ENCODE measurements around the gene FLT3LG. TPM values are rescaled to one million over a fixed set of nuclear protein-coding genes. Genes with fewer than 3 reads are reported as not detected.

FLT3LG gene
- total RNA-seq, 1 donor from 2014 or later, result 1.0 TPM

DNA sequence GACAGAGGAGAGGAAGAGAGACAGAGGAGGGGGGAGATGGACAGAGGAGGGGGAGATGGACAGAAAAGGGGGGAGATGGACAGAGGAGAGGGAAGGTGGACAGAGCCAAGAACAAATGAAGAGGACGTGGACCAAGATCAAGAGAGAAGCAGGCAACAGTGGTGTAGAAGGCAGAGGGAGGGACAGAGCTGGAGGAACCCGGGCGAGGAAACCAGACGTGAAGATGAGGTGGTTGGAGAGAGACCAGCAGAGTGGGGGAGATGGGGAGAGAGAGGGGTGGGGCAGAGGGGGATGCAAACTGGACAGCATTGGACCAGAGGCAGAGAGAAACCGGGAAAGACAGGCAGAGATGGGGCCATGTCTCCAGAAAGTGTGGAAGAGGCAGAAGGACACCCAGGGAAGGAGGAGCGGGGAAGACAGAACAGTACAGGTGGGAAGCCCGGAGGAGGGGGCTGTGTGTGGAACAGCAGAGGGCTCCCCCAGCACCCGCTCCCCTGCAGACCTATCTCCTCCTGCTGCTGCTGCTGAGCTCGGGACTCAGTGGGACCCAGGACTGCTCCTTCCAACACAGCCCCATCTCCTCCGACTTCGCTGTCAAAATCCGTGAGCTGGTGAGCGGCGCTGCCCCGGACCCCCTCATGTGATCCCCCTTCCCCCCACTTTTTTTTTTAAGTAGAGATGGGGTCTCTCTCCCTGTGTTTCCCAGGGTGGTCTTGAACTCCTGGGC lies 1.3 kb downstream of the FLT3LG start:
- H3K27me3 Mint-ChIP-seq (ENCODE audit: low read depth), result peaks cover 25% of the 10 kb centered on the region
- no peak overlapping the region for H3K27ac Mint-ChIP-seq (ENCODE audit: unreplicated experiment)
- H3K4me3 Mint-ChIP-seq, result no peak overlapping the region
- no peaks in the 10 kb centered on the region for H3K36me3 Mint-ChIP-seq (ENCODE audit: low read depth)
- H3K4me1 Mint-ChIP-seq, result peaks cover 14% of the 10 kb centered on the region
- TF ChIP-seq, protein P1, sequence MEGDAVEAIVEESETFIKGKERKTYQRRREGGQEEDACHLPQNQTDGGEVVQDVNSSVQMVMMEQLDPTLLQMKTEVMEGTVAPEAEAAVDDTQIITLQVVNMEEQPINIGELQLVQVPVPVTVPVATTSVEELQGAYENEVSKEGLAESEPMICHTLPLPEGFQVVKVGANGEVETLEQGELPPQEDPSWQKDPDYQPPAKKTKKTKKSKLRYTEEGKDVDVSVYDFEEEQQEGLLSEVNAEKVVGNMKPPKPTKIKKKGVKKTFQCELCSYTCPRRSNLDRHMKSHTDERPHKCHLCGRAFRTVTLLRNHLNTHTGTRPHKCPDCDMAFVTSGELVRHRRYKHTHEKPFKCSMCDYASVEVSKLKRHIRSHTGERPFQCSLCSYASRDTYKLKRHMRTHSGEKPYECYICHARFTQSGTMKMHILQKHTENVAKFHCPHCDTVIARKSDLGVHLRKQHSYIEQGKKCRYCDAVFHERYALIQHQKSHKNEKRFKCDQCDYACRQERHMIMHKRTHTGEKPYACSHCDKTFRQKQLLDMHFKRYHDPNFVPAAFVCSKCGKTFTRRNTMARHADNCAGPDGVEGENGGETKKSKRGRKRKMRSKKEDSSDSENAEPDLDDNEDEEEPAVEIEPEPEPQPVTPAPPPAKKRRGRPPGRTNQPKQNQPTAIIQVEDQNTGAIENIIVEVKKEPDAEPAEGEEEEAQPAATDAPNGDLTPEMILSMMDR (conservative IDR thresholded peaks at IDR 0.05), result no peak
- no peaks in the 10 kb centered on the region for H3K9me3 Mint-ChIP-seq
- no peak for DNase-seq (ENCODE audit: low read depth, low spot score)

DNA sequence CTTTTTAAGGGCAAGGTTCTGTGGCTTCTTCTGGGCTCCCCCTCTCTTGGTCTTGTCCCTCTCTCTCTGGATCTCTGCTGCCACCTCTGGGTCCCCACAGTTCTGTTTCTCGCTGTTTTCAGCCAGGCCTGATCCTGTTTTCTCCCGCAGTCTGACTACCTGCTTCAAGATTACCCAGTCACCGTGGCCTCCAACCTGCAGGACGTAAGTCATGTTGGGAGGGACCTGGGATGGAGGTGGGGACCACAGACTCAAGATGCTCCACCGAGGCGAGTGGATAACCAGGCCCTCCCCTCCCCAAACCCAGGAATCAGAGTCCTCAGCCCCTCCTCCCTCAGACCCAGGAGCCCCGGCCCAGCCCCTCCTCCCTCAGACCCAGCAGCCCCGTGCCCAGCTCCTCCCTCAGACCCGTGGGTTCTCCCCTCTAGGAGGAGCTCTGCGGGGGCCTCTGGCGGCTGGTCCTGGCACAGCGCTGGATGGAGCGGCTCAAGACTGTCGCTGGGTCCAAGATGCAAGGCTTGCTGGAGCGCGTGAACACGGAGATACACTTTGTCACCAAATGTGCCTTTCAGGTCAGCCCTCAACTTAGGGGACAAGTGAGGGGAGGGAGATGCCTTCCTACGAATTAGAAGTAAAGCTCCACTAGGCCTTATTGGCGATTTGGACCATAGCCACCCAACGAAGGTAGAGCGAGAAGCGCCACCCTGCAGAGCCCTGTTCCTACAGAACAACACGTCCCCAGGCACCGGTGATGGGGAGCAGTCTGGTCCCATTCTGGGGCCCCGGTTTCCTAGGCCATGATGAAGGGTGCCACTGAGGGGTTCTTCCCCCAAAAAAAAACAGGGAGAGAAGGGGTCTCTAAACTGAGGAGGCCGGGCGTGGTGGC lies 2.2 kb downstream of the FLT3LG start:
- Mint-ChIP-seq H3K27ac (ENCODE audit: unreplicated experiment) (no peak overlapping the region), H3K27me3 (ENCODE audit: low read depth) (peaks cover 25% of the 10 kb centered on the region), H3K9me3 (no peaks in the 10 kb centered on the region), H3K36me3 (ENCODE audit: low read depth) (no peaks in the 10 kb centered on the region), H3K4me1 (peaks cover 14% of the 10 kb centered on the region), H3K4me3 (peak overlapping the region; percentile 71)
- TF ChIP-seq, protein P1 (conservative IDR thresholded peaks at IDR 0.05), result peak; percentile 67
- DNase-seq (ENCODE audit: low read depth, low spot score), result peak; percentile 78

DNA sequence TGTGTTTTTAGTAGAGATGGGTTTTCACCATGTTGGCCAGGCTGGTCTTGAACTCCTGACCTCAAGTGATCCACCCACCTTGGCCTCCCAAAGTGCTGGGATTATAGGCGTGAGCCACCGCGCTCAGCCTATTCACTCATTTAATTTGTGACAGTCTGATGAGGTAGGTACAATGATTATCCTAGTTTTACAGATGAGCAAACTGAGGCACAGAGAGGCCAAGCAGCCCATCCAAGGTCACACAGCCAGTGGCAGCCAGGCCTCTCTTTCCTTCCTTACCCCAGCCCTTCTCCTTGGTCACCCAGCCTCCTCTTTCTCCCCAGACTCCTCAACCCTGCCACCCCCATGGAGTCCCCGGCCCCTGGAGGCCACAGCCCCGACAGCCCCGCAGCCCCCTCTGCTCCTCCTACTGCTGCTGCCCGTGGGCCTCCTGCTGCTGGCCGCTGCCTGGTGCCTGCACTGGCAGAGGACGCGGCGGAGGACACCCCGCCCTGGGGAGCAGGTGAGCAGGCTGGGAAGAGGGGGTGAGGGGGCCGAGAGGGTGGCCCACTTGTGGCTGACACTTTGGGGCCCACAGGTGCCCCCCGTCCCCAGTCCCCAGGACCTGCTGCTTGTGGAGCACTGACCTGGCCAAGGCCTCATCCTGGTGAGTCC lies 6.1 kb downstream of the FLT3LG start:
- DNase-seq (ENCODE audit: low read depth, low spot score), result no peak
- H3K4me1 Mint-ChIP-seq, result peaks cover 9% of the 10 kb centered on the region
- H3K9me3 Mint-ChIP-seq, result no peaks in the 10 kb centered on the region
- no peak overlapping the region for H3K27ac Mint-ChIP-seq (ENCODE audit: unreplicated experiment)
- TF ChIP-seq, protein P1 (conservative IDR thresholded peaks at IDR 0.05), result no peak
- H3K27me3 Mint-ChIP-seq (ENCODE audit: low read depth), result peaks cover 14% of the 10 kb centered on the region
- H3K36me3 Mint-ChIP-seq (ENCODE audit: low read depth), result no peaks in the 10 kb centered on the region
- H3K4me3 Mint-ChIP-seq, result no peak overlapping the region

DNA sequence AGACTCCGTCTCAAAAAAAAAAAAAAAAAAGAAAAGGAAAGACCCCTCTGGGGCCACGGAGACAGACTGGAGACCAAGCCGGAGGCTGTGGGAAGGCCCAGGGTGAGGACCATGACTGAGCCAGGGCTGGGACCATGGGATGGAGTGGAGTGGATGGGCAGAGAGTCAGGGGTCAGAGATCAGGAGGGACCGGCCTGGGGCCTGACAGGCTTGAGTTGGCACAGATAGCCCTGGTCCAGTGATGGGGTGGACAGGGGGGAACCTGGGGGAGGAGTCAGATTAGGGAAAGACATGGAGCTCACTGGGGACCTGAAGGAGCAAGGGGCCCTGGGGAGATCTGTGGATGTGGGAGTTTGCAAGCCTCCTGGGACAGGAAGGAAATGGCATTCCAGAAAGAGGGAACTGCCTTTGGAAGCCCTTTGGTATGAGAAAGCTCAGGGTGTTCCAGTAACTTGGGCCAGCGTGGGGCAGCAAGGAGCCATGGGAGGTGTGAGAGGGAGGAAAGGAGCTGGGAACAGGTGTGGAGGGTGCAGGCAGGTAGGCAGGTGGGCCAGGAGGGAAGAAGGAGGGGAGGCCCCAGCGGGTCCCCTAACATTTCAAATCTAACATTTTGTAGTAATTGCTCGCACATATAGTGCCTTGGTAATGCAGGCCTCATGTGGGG lies 7.1 kb downstream of the FLT3LG start:
- TF ChIP-seq, protein P1 (conservative IDR thresholded peaks at IDR 0.05), result no peak
- DNase-seq (ENCODE audit: low read depth, low spot score), result no peak
- Mint-ChIP-seq H3K9me3 (no peaks in the 10 kb centered on the region), H3K36me3 (ENCODE audit: low read depth) (no peaks in the 10 kb centered on the region), H3K27me3 (ENCODE audit: low read depth) (peaks cover 3% of the 10 kb centered on the region), H3K4me3 (no peak overlapping the region), H3K4me1 (peaks cover 8% of the 10 kb centered on the region), H3K27ac (ENCODE audit: unreplicated experiment) (no peak overlapping the region)

DNA sequence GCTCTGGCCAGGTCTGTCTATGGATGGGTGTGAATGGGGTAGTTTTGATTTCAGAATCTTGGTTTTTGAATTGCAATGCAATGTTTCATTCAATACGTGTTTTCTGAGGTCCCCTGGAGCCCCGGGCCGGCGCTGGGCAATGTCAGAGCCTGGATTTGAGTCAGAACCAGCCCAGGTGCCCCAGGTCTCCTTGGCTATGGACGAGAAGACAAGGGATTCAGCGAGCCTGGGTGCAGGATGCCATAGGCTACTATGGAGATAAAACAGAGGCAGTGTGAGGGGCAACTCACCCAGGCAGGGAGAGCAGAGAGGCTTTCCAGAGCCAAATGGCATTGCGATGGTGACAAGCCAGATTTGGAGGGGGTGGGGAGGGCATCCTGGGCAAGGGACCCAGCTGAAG lies 12.2 kb downstream of the FLT3LG start:
- H3K27ac Mint-ChIP-seq (ENCODE audit: unreplicated experiment), result no peak overlapping the region
- H3K9me3 Mint-ChIP-seq, result no peaks in the 10 kb centered on the region
- TF ChIP-seq, protein P1 (conservative IDR thresholded peaks at IDR 0.05), result no peak
- H3K4me3 Mint-ChIP-seq, result peak overlapping the region; percentile 87
- peaks cover 32% of the 10 kb centered on the region for H3K36me3 Mint-ChIP-seq (ENCODE audit: low read depth)
- no peak for DNase-seq (ENCODE audit: low read depth, low spot score)
- H3K4me1 Mint-ChIP-seq, result peaks cover 30% of the 10 kb centered on the region
- H3K27me3 Mint-ChIP-seq (ENCODE audit: low read depth), result peaks cover 14% of the 10 kb centered on the region

Measured in neural crest cell (in vitro differentiated cells).